OCI-LY7 (cell line): Measurements from ENCODE around the gene TRIM54. TPM values are rescaled to one million over a fixed set of nuclear protein-coding genes. Genes with fewer than 3 reads are reported as not detected.
"Not testable (repeated sequence)": the region's sequence is repeated elsewhere in the genome, so short reads cannot be mapped to it uniquely, and the experiment has no call there.

Source experiments
- BruUV-seq: library from RNA; stranded (reverse); fragments of 400-500 nt; replicated peaks from 2 replicates; lab custom pipeline; 2021; lab: Mats Ljungman, UMichigan
- CTCF ChIA-PET: fragments of 300-600 bp; sonication (Branson Sonifier 250); formaldehyde crosslinking; loops from one replicate; lab custom pipeline; 2022; ENCODE audit warnings: antibody characterized with exemption; ENCODE audit not compliant: unreplicated experiment; lab: Charles Lee
- POLR2A ChIA-PET: fragments of 300-600 bp; sonication (Branson Sonifier 250); formaldehyde crosslinking; loops from one replicate; lab custom pipeline; 2022; ENCODE audit warnings: antibody characterized with exemption; lab: Charles Lee
- DNase-seq: peaks from one replicate; pipeline ENCODE4 v3.0.0-alpha.2; 2015; ENCODE audit warnings: low spot score
- H2AFZ ChIP-seq: fragments of 200-600 bp; sonication (generic), shearing (Covaris generic); 2 replicates; pipeline ENCODE4 v1.6.1; 2014; ENCODE audit warnings: mild to moderate bottlenecking, antibody characterized with exemption, low read length, moderate library complexity
- H3K27ac ChIP-seq: fragments of 200-600 bp; sonication (generic); 2 replicates; pipeline ENCODE4 v1.5.1; 2014; ENCODE audit warnings: mixed run types, low read depth, mild to moderate bottlenecking, moderate library complexity, low read length, inconsistent platforms; ENCODE audit not compliant: poor library complexity, severe bottlenecking
- H3K36me3 ChIP-seq: fragments of 200-600 bp; sonication (generic); 2 replicates; pipeline ENCODE4 v1.6.1; 2014; ENCODE audit warnings: mild to moderate bottlenecking, antibody characterized with exemption, low read length, moderate library complexity, mixed read lengths; ENCODE audit not compliant: insufficient read depth
- H3K4me1 ChIP-seq: fragments of 200-600 bp; sonication (generic); 2 replicates; pipeline ENCODE4 v1.5.1; 2014; ENCODE audit warnings: mild to moderate bottlenecking, low read length; ENCODE audit not compliant: insufficient read depth, poor library complexity, severe bottlenecking
- H3K4me2 ChIP-seq: fragments of 200-600 bp; sonication (generic); 2 replicates; pipeline ENCODE4 v1.6.1; 2014; ENCODE audit warnings: mild to moderate bottlenecking, low read length
- H3K4me3 ChIP-seq: fragments of 200-600 bp; sonication (generic); 2 replicates; pipeline ENCODE4 v1.5.1; 2014; ENCODE audit warnings: mild to moderate bottlenecking, low read depth, low read length; ENCODE audit not compliant: poor library complexity, severe bottlenecking
- H3K79me2 ChIP-seq: fragments of 200-600 bp; sonication (generic); 2 replicates; pipeline ENCODE4 v1.6.1; 2016; ENCODE audit warnings: low read depth, mild to moderate bottlenecking, low read length, moderate library complexity, mixed read lengths; ENCODE audit not compliant: insufficient read depth
- H3K9me2 ChIP-seq: fragments of 200-600 bp; sonication (generic); 2 replicates; pipeline ENCODE4 v1.6.1; 2016; ENCODE audit warnings: mild to moderate bottlenecking, low read length, mixed read lengths; ENCODE audit not compliant: insufficient read depth
- H3K9me3 ChIP-seq: fragments of 200-600 bp; sonication (generic); 2 replicates; pipeline ENCODE4 v1.6.1; 2014; ENCODE audit warnings: mild to moderate bottlenecking, mixed run types, low read length, mixed read lengths
- H4K20me1 ChIP-seq: fragments of 200-600 bp; sonication (generic); 2 replicates; pipeline ENCODE4 v1.6.1; 2014; ENCODE audit warnings: mild to moderate bottlenecking, antibody characterized with exemption, low read length, moderate library complexity, mixed read lengths; ENCODE audit not compliant: insufficient read depth
- EZH2phosphoT487 ChIP-seq: fragments of 200-600 bp; sonication (generic); IDR thresholded peaks from 2 replicates; pipeline ENCODE4 v1.6.1; 2018; ENCODE audit warnings: low read depth, borderline replicate concordance, mild to moderate bottlenecking, mixed run types, antibody characterized with exemption, low read length, moderate library complexity, mixed read lengths
- intact Hi-C: fragments of 100-400 bp; cut with micrococcal nuclease; formaldehyde crosslinking; loops from one replicate; pipeline ENCODE4 v1.10.0; 2022; ENCODE audit not compliant: unreplicated experiment
- total RNA-seq, 2 experiments: library from RNA; depleted of rRNA in 1 of 2; stranded (reverse); fragments of >200 nt in 1 of 2; shearing (Covaris generic) in 1 of 2; gene quantifications; 2 replicates each; pipeline ENCODE4 v1.2.3, GENCODE V29; 2014 to 2022
- TF ChIP-seq, protein P1 (sequence below): fragments of 200-600 bp; sonication (generic); conservative IDR thresholded peaks from 2 replicates; pipeline ENCODE4 v1.5.1; 2014; ENCODE audit warnings: mild to moderate bottlenecking, antibody characterized with exemption, low read length, moderate library complexity, mixed read lengths

TRIM54 gene
- total RNA-seq, 2 experiments from 2014 or later: 6.4 to 18.8 TPM

- peak overlapping the region; percentile 14 for H3K4me2 ChIP-seq
- peak overlapping the region; percentile 33; the same call in 1 of the 2 replicates for H2AFZ ChIP-seq
- BruUV-seq: no TSS peak
- POLR2A ChIA-PET: interaction anchor here (0.7 to 1.9 kb wide), 4 partner anchors 9 to 22 kb away, joined by 3 to 10 read pairs (median 6); no protein-coding TSS in a partner anchor
- no peak overlapping the region for H3K4me3 ChIP-seq
- no peak overlapping the region for H3K27ac ChIP-seq
- H3K79me2 ChIP-seq: no peaks in the 10 kb centered on the region
- intact Hi-C loops: no loop called here
- CTCF ChIA-PET: no interaction called here
- TF ChIP-seq, protein P1, sequence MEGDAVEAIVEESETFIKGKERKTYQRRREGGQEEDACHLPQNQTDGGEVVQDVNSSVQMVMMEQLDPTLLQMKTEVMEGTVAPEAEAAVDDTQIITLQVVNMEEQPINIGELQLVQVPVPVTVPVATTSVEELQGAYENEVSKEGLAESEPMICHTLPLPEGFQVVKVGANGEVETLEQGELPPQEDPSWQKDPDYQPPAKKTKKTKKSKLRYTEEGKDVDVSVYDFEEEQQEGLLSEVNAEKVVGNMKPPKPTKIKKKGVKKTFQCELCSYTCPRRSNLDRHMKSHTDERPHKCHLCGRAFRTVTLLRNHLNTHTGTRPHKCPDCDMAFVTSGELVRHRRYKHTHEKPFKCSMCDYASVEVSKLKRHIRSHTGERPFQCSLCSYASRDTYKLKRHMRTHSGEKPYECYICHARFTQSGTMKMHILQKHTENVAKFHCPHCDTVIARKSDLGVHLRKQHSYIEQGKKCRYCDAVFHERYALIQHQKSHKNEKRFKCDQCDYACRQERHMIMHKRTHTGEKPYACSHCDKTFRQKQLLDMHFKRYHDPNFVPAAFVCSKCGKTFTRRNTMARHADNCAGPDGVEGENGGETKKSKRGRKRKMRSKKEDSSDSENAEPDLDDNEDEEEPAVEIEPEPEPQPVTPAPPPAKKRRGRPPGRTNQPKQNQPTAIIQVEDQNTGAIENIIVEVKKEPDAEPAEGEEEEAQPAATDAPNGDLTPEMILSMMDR: no peak
- TF ChIP-seq EZH2phosphoT487: no peak
- no peaks in the 10 kb centered on the region for H4K20me1 ChIP-seq
- no peaks in the 10 kb centered on the region for H3K36me3 ChIP-seq
- no peaks in the 10 kb centered on the region for H3K9me3 ChIP-seq
- no peaks in the 10 kb centered on the region for H3K9me2 ChIP-seq
- DNase-seq: peak; percentile 43
- H3K4me1 ChIP-seq: peaks cover 42% of the 10 kb centered on the region
Measured at GRCh38 chr2:27270670-27271069, 11.6 kb upstream of the TRIM54 start.

- no peak overlapping the region for H3K27ac ChIP-seq
- intact Hi-C loops: no loop called here
- no peaks in the 10 kb centered on the region for H3K36me3 ChIP-seq
- no peak for DNase-seq
- no peak overlapping the region for H3K4me3 ChIP-seq
- H3K4me2 ChIP-seq: no peak overlapping the region; the same call in 1 of the 2 replicates
- peak overlapping the region; percentile 33; the same call in 1 of the 2 replicates for H2AFZ ChIP-seq
- no peaks in the 10 kb centered on the region for H4K20me1 ChIP-seq
- BruUV-seq: no TSS peak
- H3K9me2 ChIP-seq: no peaks in the 10 kb centered on the region
- CTCF ChIA-PET: no interaction called here
- H3K4me1 ChIP-seq: peaks cover 39% of the 10 kb centered on the region
- POLR2A ChIA-PET: interaction anchor here (0.6 to 1.9 kb wide), 8 partner anchors 8 to 75 kb away, joined by 3 to 9 read pairs (median 4); partner anchors contain the start of gene TRIM54
- TF ChIP-seq EZH2phosphoT487: no peak
- TF ChIP-seq, protein P1: no peak
- no peaks in the 10 kb centered on the region for H3K9me3 ChIP-seq
- H3K79me2 ChIP-seq: no peaks in the 10 kb centered on the region
Measured at GRCh38 chr2:27271631-27272340, 10.4 kb upstream of the TRIM54 start.

GRCh38 chr2:27272537-27273522 lies 9.4 kb upstream of the TRIM54 start:
- H2AFZ ChIP-seq, H3K9me2 ChIP-seq, H3K4me2 ChIP-seq, H3K27ac ChIP-seq, H4K20me1 ChIP-seq, BruUV-seq, H3K79me2 ChIP-seq, H3K4me3 ChIP-seq, intact Hi-C loops, DNase-seq, H3K9me3 ChIP-seq, H3K36me3 ChIP-seq: not testable (repeated sequence)
- ChIA-PET CTCF (interaction anchor here (1.4 kb wide), 1 partner anchor 19 kb away, joined by 4 read pairs; no protein-coding TSS in a partner anchor), POLR2A (interaction anchor here (0.6 to 1.9 kb wide), 11 partner anchors 9 to 184 kb away, joined by 3 to 9 read pairs (median 3); partner anchors contain the start of gene TRIM54)
- H3K4me1 ChIP-seq: peaks cover 39% of the 10 kb centered on the region
